GM12878 (cell line): ENCODE measurements around the gene KLC3.

Experiments
- CBFB ChIP-seq: IDR thresholded peaks from 2 replicates; pipeline ENCODE4 v1.6.1; 2016; ENCODE audit warnings: antibody characterized with exemption, low read depth
- HDAC6 ChIP-seq: fragments of 200-600 bp; sonication (generic); IDR thresholded peaks from one replicate; pipeline ENCODE4 v1.8.0; 2017; ENCODE audit warnings: antibody characterized with exemption; ENCODE audit not compliant: unreplicated experiment
- PBX3 ChIP-seq: IDR thresholded peaks from 2 replicates; pipeline ENCODE4 v1.6.1; 2011; ENCODE audit warnings: mild to moderate bottlenecking, low read depth, low read length, moderate library complexity; ENCODE audit not compliant: insufficient replicate concordance
- ZNF384 ChIP-seq: IDR thresholded peaks from 2 replicates; pipeline ENCODE4 v1.6.1; 2012; ENCODE audit warnings: low read depth, mild to moderate bottlenecking, low read length, improper control_type of control experiment, borderline replicate concordance
- TF ChIP-seq, protein P1 (sequence below), 3 experiments: IDR thresholded peaks in 2 of 3; conservative IDR thresholded peaks in 1 of 3; 2 replicates each; pipeline ENCODE4 v1.5.1; 2011; ENCODE audit warnings: low read depth in 3 of 3, low read length in 3 of 3, mild to moderate bottlenecking in 3 of 3, control low read depth in 2 of 3, moderate library complexity in 2 of 3, inconsistent platforms in 1 of 3, mixed read lengths in 1 of 3; ENCODE audit not compliant: control insufficient read depth in 2 of 3, insufficient read depth in 1 of 3; ENCODE audit errors: extremely low read depth in 1 of 3

DNA sequence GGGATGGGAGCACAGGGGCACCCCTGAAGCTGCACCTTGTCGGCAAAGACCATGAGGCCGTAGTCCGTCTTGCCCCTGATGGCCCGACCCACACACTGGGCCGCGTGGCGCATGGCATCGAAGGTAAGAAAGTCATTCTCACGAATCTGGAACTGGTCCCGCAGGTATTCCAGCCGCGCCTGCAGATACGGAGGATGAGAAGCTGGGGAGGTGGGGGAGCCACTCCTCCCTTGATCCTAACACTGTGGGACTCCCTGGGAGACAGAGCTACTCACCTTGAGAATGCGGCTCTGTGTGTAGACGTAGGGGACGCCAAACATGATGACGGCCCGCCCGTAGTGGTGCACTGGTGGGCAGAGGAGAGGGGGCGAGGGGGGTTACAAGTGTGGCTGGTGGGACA lies 11.9 kb downstream of the KLC3 start:
- TF ChIP-seq HDAC6 (no peak), PBX3 (no peak), CBFB (no peak), ZNF384 (no peak)
- TF ChIP-seq, protein P1, sequence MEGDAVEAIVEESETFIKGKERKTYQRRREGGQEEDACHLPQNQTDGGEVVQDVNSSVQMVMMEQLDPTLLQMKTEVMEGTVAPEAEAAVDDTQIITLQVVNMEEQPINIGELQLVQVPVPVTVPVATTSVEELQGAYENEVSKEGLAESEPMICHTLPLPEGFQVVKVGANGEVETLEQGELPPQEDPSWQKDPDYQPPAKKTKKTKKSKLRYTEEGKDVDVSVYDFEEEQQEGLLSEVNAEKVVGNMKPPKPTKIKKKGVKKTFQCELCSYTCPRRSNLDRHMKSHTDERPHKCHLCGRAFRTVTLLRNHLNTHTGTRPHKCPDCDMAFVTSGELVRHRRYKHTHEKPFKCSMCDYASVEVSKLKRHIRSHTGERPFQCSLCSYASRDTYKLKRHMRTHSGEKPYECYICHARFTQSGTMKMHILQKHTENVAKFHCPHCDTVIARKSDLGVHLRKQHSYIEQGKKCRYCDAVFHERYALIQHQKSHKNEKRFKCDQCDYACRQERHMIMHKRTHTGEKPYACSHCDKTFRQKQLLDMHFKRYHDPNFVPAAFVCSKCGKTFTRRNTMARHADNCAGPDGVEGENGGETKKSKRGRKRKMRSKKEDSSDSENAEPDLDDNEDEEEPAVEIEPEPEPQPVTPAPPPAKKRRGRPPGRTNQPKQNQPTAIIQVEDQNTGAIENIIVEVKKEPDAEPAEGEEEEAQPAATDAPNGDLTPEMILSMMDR (IDR thresholded peaks at IDR 0.05 in 2 of 3, conservative IDR thresholded peaks at IDR 0.05 in 1 of 3; ENCODE audit: control insufficient read depth in 2 of 3, extremely low read depth in 1 of 3, insufficient read depth in 1 of 3, low read depth in 3 of 3, low read length in 3 of 3): no peak
